Ovary (tissue), 3 donors: ENCODE results near the gene RTP5.

Experiments
- CTCF ChIP-seq, 3 donors: fragments of 450-650 bp in 2 of 3; fragments of 200-600 bp in 1 of 3; IDR thresholded peaks; one replicate each; pipeline versions ENCODE4 v1.5.1 to v1.8.0; 2016 to 2022; ENCODE audit warnings: antibody characterized with exemption in 3 of 3, mild to moderate bottlenecking in 1 of 3
- EP300 ChIP-seq: sonication (generic); formaldehyde crosslinking; IDR thresholded peaks from one replicate; pipeline ENCODE4 v1.6.1; 2017; ENCODE audit warnings: antibody characterized with exemption
- POLR2A ChIP-seq: fragments of 450-650 bp; IDR thresholded peaks from one replicate; pipeline ENCODE4 v1.6.1; 2017; ENCODE audit warnings: antibody characterized with exemption, mild to moderate bottlenecking, moderate library complexity
- donor health status: DM: no; HTN: no; CAD: no.

GRCh38 chr2:241885946-241886643, 16.6 kb downstream of the RTP5 start:
- TF ChIP-seq CTCF (IDR thresholded peaks at IDR 0.05) (no peak), POLR2A (no peak), EP300 (no peak)
